Activated CD4-positive, alpha-beta T cell treated with anti-CD3 and anti-CD28 coated beads, Interleukin-10, Interleukin-2, amounts not matched to agents 100 ng/mL and 50 ng/mL, durations not matched to agents 16 hours and 8 hours (primary cell): Measurements from ENCODE around the gene RIMOC1.
"Not testable (repeated sequence)": the region's sequence is repeated elsewhere in the genome, so short reads cannot be mapped to it uniquely, and the experiment has no call there.

ENCODE experiments used
- DNase-seq: peaks from one replicate; pipeline ENCODE4 v3.0.0-alpha.2; 2020

RIMOC1 gene

GRCh38 chr5:41891066-41891707 is 13.0 kb upstream of the RIMOC1 start:
- DNase-seq = peak; percentile 15

DNA sequence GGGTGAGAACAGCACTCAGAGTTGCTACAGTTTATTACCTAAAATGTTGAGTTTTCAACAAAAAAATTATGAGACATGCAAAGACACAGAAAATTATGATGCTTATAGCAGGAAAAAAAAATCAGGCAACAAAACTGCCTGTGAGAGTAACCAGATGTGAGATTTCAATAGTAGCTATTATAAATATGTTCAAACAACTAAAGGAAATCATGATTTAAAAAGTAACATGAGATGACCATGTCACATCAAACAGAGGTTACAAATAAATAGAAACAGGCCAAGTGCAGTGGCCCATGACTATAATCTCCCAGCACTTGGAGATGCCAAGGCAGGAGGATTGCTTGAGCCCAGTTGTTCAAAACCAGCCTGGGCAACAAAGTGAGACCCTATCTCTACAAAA is 12.1 kb upstream of the RIMOC1 start:
- DNase-seq = no peak

- no peak for DNase-seq
Observed at GRCh38 chr5:41893074-41893851, 10.9 kb upstream of the RIMOC1 start.

DNA sequence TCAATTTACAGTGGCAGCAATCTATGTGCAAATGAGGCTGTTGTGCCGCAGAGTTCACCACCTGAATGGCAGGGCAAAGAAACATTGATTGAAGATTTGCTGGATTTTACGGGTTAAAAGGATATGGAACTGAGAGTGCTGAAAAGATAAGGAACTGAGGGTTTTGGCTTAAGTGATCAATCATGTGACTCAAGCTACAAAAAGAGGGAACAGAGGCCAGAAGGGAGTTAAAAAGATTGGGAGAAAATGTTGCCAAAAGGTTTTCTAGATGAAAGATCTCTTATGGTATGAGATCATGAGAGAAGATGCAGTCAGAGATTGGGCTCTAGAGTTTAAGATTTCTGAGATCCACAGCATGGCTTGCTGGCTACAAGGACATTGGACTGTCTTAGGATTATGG is 7.9 kb upstream of the RIMOC1 start:
- no peak for DNase-seq

DNA sequence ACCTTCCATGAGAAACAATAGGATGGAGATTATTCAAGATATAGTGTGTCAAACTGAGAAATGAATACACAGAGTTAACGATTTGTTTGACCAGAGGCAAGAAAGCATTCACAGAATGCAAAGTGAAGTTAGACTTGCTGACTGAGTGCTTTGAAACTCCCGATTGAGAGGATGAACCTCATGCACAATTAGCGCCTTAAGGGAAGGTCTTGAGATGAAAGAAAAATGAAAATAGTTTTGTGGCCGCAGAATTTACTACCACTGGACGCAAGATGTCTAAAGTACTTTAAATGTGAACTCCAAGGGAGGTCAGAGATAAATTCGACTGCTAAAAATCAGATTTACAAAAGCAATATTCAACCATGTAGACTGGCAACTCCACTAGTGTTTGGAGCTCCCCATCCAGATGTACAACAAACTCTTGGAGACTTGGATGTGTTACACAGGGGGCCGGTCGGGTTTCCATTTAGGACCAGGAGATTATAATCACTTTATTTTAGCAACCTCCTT is 707 bp upstream of the RIMOC1 start:
- no peak for DNase-seq

- no peak for DNase-seq
Observed at GRCh38 chr5:41906151-41906550, 2.0 kb downstream of the RIMOC1 start.

- peak; percentile 27 for DNase-seq
Observed at GRCh38 chr5:41908374-41909079, 4.4 kb downstream of the RIMOC1 start.

GRCh38 chr5:41918105-41918504 is 14.0 kb downstream of the RIMOC1 start:
- DNase-seq = no peak

DNA sequence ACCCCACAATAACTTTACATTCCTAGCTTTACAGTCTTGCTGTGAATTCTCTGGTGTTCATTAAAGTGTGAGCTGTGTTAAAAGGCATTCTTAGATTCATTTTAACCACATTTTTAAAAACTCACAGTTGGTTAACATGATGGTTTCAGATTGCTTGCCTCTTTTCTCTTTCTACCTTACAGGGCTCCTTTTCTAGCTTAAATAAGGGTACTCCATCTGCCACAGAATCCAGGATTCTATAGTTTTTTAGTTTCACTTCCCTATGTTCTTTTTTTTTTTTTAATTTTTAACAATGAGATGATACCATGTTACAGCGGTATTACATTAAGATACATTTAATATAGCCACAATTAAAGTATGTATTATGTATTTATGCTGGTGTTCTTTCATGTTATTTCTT is 17.0 kb downstream of the RIMOC1 start:
- no peak for DNase-seq

DNA sequence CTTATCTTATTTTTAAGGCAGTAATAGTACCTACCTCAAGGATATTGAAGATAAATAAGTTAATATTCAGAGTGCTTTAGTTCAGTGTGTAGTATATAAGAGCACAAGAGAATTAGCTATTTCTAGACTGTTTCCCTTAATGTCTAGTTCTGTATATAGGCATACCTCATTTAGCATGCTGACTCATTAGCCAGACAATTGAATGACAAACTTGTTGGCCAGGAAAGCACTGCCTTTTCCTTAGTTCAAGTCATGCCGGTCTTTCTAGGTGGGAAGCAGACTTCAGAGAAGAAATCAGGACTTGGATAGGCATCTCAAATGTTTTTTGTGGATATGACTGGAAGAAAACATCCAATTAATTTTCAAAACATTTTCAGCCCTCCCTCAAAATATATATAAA is 17.7 kb downstream of the RIMOC1 start:
- peak; percentile 9 for DNase-seq

GRCh38 chr5:41924526-41924871 is 20.4 kb downstream of the RIMOC1 start:
- no peak for DNase-seq

DNA sequence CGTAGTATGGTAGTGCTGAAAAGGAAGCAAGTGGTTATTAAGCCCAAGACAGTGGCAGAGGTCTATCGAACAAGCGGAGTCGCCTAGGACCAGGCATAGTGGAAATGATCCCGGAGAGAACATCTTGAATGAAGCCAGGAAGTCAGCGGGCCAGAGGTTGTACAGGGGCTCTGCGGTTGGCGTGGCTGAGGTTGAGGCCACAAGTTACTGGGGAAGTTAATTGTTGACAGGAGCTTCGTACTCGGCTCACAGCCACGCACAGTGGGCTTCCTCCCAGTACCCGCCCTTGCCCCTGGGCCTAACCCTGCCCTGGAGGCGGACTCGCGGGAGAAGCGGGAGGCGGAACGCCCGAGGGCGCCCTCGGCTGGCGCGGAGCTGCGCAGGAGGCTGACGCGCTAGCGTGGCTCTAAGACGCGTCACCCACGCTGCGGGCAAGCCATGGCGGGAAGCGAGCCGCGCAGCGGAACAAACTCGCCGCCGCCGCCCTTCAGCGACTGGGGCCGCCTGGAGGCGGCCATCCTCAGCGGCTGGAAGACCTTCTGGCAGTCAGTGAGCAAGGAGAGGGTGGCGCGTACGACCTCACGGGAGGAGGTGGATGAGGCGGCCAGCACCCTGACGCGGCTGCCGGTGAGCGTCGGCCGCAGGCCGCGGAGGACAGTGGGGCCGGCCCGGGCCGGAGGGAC is 20.9 kb downstream of the RIMOC1 start, which contains the start of gene FBXO4:
TSS of gene FBXO4 (plus strand) at position 410 of the 683 bp plus-strand sequence. CDS start at position 439, 29 bp downstream.
- DNase-seq = peak; percentile 93

DNA sequence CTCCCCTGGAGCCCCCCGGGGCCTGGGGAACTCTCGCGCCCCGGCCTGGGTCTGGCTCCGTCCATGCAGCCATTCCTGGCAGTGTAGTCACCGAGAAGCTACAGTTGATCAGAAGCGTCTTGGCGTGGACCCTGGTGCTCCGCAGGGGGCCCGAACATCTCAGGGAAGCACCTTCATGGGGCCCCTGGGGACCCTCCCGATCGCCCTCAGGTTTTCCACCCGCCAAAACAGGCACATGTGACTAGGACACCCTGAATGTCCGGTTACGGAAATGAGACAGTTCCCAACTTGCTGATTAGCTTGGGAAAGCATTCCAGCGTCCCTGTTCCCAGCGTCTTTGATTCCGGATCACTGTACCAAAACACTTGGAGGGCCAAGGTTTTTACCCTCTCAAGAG is 21.4 kb downstream of the RIMOC1 start:
- DNase-seq = peak; percentile 41

- DNase-seq = no peak
Observed at GRCh38 chr5:41927604-41928003, 23.5 kb downstream of the RIMOC1 start.

DNA sequence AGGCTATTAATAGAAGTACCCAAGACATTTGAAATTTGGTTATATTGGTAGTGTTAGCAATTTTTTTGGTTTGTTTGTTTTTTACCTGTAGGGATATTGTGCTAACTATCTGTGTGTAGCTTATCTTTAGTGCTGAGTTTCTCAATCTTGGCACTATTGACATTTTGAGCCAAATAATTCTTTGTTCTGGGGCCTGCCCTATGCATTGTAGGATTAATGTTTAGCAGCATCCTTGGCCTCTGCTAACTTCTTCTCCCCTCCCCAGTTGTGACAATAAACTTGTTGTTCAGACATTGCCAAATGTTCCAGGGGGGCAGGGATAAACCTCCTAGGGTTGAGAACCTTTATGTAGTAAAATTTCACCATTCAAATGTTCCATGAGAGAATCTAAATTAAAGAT is 24.9 kb downstream of the RIMOC1 start:
- no peak for DNase-seq

GRCh38 chr5:41932770-41933169 is 28.6 kb downstream of the RIMOC1 start:
- no peak for DNase-seq

DNA sequence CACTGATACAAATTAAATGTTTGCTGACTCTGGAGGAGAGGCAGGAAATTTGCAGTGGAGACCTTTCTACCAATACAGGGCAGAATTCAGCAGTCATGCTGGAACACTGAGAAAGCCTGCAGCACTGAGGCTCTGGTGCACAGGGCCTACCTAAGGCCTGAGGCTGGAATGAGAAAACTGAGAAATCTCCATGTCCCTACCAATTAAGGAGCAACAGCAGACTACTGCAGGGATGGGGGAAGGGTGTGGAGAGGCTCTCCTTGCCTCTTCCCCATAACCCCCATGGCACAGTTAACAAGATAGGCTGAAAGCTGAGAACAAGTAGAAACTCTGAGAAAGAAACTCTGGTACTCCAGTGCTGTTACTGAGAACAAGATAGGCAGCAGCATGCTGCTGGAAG is 31.4 kb downstream of the RIMOC1 start:
- DNase-seq = no peak

DNA sequence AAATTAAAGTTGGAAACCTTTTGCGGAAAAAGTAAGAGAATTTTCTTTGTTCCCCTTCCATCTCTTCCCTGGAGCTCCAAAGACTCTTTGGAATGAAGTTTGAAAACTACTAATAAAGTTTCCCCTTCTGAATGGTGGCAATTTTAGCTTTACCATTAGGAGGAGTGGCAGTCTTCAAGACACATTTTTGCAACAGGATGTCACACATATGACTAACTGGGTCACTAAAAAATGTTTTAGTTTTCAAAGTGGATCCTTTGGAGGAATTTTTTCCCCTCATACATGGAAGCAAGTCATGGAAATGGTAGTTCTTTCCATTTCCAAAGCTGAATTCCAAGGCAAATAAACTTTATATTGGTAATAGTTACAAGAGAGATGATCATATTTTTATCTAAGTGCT is 36.5 kb downstream of the RIMOC1 start:
- no peak for DNase-seq

GRCh38 chr5:41945332-41945955 is 41.3 kb downstream of the RIMOC1 start:
- not testable (repeated sequence) for DNase-seq

DNA sequence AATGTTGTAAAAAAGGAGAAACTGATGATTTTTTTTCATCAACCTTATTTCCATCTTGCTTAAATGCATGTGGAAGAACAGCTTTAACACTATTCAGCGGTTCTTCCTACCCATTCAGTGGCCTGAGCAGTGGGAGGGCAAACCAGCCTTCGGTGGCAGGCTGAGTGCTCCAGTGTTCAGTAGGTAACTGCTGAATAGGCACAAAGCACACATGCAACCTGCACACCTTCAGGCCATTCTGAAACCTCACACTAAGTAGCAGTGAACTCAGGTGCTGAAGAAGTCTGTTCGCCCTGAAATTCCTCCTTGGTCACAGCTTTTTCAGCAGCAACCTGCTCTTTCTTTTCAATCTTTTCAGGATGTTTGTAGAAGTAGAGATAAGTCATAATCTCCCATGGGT is 47.1 kb downstream of the RIMOC1 start:
- no peak for DNase-seq
